GM23338 (cell line): ENCODE results near the gene FAM163A. TPM values are rescaled to one million over a fixed set of nuclear protein-coding genes. Genes with fewer than 3 reads are reported as not detected.

Source experiments
- ATAC-seq: fragments of 200-7000 bp; cut with Tn5 transposase; 3 replicates; pipeline ENCODE4 v1.9.1; 2020
- DNase-seq: peaks from one replicate; pipeline ENCODE4 v3.0.0-alpha.2; 2015; ENCODE audit warnings: low spot score
- H2AFZ ChIP-seq: fragments of 200-600 bp; sonication (generic); 2 replicates; pipeline ENCODE4 v1.8.0; 2016; ENCODE audit warnings: antibody characterized with exemption, mild to moderate bottlenecking, moderate library complexity
- H3F3A ChIP-seq: fragments of 200-600 bp; sonication (generic); replicated peaks from 2 replicates; pipeline ENCODE4 v1.8.0; 2017; ENCODE audit warnings: antibody characterized with exemption, mixed run types, low read depth
- H3K27ac ChIP-seq: fragments of 200-600 bp; sonication (generic); 2 replicates; pipeline ENCODE4 v1.6.1; 2016; ENCODE audit warnings: low read depth
- H3K27me3 ChIP-seq: fragments of 200-600 bp; sonication (generic); 2 replicates; pipeline ENCODE4 v1.8.0; 2016; ENCODE audit warnings: mild to moderate bottlenecking, mixed run types, moderate library complexity; ENCODE audit not compliant: insufficient read depth
- H3K36me3 ChIP-seq: fragments of 200-600 bp; sonication (generic); 2 replicates; pipeline ENCODE4 v1.8.0; 2016; ENCODE audit warnings: mild to moderate bottlenecking; ENCODE audit not compliant: insufficient read depth
- H3K4me1 ChIP-seq: fragments of 200-600 bp; sonication (generic); 2 replicates; pipeline ENCODE4 v1.8.0; 2016; ENCODE audit warnings: mild to moderate bottlenecking, moderate library complexity; ENCODE audit not compliant: insufficient read depth
- H3K4me2 ChIP-seq: fragments of 200-600 bp; sonication (generic); 2 replicates; pipeline ENCODE4 v1.7.1; 2017; ENCODE audit warnings: mixed run types
- H3K4me3 ChIP-seq: fragments of 200-600 bp; sonication (generic); 2 replicates; pipeline ENCODE4 v1.6.1; 2016; ENCODE audit warnings: mixed run types
- H3K79me2 ChIP-seq: fragments of 200-600 bp; sonication (generic); replicated peaks from 2 replicates; pipeline ENCODE4 v1.8.0; 2017; ENCODE audit warnings: mild to moderate bottlenecking; ENCODE audit not compliant: insufficient read depth
- H3K9me2 ChIP-seq: fragments of 200-600 bp; sonication (generic); 2 replicates; pipeline ENCODE4 v1.8.0; 2017; ENCODE audit not compliant: insufficient read depth
- H4K20me1 ChIP-seq: fragments of 200-600 bp; sonication (generic); replicated peaks from 2 replicates; pipeline ENCODE4 v1.8.0; 2017; ENCODE audit warnings: mild to moderate bottlenecking; ENCODE audit not compliant: insufficient read depth
- H3K27ac Mint-ChIP-seq: 2 replicates; pipeline ENCODE4 v1.8.0; 2020; ENCODE audit warnings: inconsistent platforms, mild to moderate bottlenecking, moderate library complexity, mixed read lengths
- H3K27me3 Mint-ChIP-seq: 3 replicates; pipeline ENCODE4 v1.8.0; 2022; ENCODE audit warnings: low read depth, mild to moderate bottlenecking, moderate library complexity, mixed read lengths, inconsistent platforms; ENCODE audit not compliant: insufficient read depth, poor library complexity
- H3K36me3 Mint-ChIP-seq: 3 replicates; pipeline ENCODE4 v1.8.0; 2021; ENCODE audit warnings: low read depth, mild to moderate bottlenecking, inconsistent platforms, moderate library complexity, mixed read lengths
- H3K4me1 Mint-ChIP-seq: 3 replicates; pipeline ENCODE4 v1.8.0; 2020; ENCODE audit warnings: mild to moderate bottlenecking, inconsistent platforms, mixed read lengths
- H3K4me3 Mint-ChIP-seq: 3 replicates; pipeline ENCODE4 v1.8.0; 2021; ENCODE audit warnings: moderate library complexity, mild to moderate bottlenecking, inconsistent platforms, mixed read lengths
- H3K9me3 Mint-ChIP-seq: 3 replicates; pipeline ENCODE4 v1.8.0; 2020; ENCODE audit warnings: moderate library complexity, mild to moderate bottlenecking, inconsistent platforms, mixed read lengths
- CREB1 ChIP-seq: fragments of 250-450 bp; sonication (Bioruptor Pico); IDR thresholded peaks from 2 replicates; pipeline ENCODE4 v1.5.0; 2020; ENCODE audit warnings: low read depth, mild to moderate bottlenecking, moderate library complexity
- CTCF ChIP-seq, 2 experiments: fragments of 200-600 bp in 1 of 2; sonication (generic) in 1 of 2; conservative IDR thresholded peaks; 2 replicates each; pipeline versions ENCODE4 v1.5.1 to v1.6.1; 2016 to 2017; ENCODE audit warnings: antibody characterized with exemption in 2 of 2, low read depth in 2 of 2, mild to moderate bottlenecking in 2 of 2, moderate library complexity in 1 of 2
- EZH2 ChIP-seq: fragments of 200-600 bp; sonication (generic); IDR thresholded peaks from one replicate; pipeline ENCODE4 v1.8.0; 2017; ENCODE audit warnings: antibody characterized with exemption, mild to moderate bottlenecking, low read depth; ENCODE audit not compliant: unreplicated experiment
- EZH2phosphoT487 ChIP-seq: fragments of 200-600 bp; sonication (generic); IDR thresholded peaks from one replicate; pipeline ENCODE4 v1.8.1; 2018; ENCODE audit warnings: antibody characterized with exemption; ENCODE audit not compliant: unreplicated experiment
- JUNB ChIP-seq: IDR thresholded peaks from one replicate; pipeline ENCODE4 v1.6.1; 2016; ENCODE audit warnings: antibody characterized with exemption; ENCODE audit not compliant: unreplicated experiment
- NANOG ChIP-seq: IDR thresholded peaks from 2 replicates; pipeline ENCODE4 v1.6.1; 2016; ENCODE audit warnings: antibody characterized with exemption, borderline replicate concordance
- POLR2AphosphoS5 ChIP-seq: IDR thresholded peaks from 2 replicates; pipeline ENCODE4 v1.6.1; 2016; ENCODE audit warnings: antibody characterized with exemption, low read depth
- STAT1 ChIP-seq: IDR thresholded peaks from one replicate; pipeline ENCODE4 v1.6.1; 2016; ENCODE audit warnings: antibody characterized with exemption; ENCODE audit not compliant: unreplicated experiment
- ZNF114 ChIP-seq: fragments of 250-450 bp; sonication (Bioruptor Pico); IDR thresholded peaks from 2 replicates; pipeline ENCODE4 v1.5.0; 2020; ENCODE audit warnings: mild to moderate bottlenecking, moderate library complexity
- polyA plus RNA-seq: library from polyadenylated mRNA; unstranded; fragments of >200 nt; fragmentation: Nextera tagmentation; extraction: Ambion mirVana; gene quantifications from 2 replicates; pipeline ENCODE4 v1.2.1, GENCODE V29; 2016
- total RNA-seq: library from RNA; depleted of rRNA; stranded (reverse); fragments of >200 nt; shearing (Covaris generic); gene quantifications from 2 replicates; pipeline ENCODE4 v1.2.3, GENCODE V29; 2014

FAM163A gene
- total and polyA plus RNA-seq, 2 experiments from 2014 or later, result not detected

DNA sequence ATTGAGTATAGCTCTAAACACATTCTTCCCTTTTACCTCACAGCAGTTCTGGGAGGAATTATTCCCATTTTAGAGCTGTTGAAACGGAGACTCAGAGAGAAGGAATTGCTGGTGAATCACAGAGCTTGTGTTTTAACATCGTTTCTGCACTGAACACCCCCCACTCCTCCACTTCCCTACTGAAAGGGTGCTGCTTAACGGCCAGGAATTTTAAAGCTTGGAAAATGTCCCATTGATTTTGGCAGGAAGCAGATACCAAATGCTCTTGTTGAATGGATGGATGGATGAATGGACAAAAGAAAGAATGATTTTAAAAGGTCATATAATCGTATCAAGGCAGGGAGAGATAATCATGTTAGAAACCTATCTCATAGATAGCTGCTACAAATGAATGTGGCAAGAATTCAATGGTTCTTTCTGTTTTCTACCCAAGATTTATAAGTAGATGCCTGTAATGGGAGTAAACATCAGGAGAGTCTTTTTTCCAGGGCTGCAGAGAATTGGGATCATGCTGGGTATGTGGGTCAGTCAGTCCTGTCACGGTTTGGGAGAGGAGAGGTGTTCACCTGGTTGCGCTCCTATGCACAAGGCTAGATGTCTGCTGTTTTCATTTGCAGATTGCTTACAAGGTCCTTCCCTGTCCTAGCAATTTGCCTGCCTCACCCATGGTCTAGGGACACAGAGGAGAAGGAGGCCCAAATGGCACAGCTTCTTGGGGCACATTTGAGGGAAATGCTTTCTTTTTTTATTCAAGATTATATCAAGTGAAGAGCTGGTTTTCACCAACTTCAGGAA, 19.0 kb downstream of the FAM163A start:
- Histone ChIP-seq H3F3A (no peaks in the 10 kb centered on the region), H3K79me2 (no peaks in the 10 kb centered on the region), H3K27ac (no peak overlapping the region), H2AFZ (0 out of 2 replicates have a peak overlapping the region, but pooled peaks have one; percentile 1), H3K4me2 (no peak overlapping the region), H3K4me1 (no peaks in the 10 kb centered on the region), H3K36me3 (no peaks in the 10 kb centered on the region), H4K20me1 (no peaks in the 10 kb centered on the region), H3K4me3 (no peak overlapping the region), H3K27me3 (no peaks in the 10 kb centered on the region), H3K9me2 (no peaks in the 10 kb centered on the region)
- DNase-seq (no peak), ATAC-seq (no peak)
- no peak overlapping the region for H3K27ac Mint-ChIP-seq
- H3K4me3 Mint-ChIP-seq, result no peak overlapping the region
- TF ChIP-seq JUNB (no peak), ZNF114 (CRISPR knock-in tag) (no peak), CTCF (conservative IDR thresholded peaks at IDR 0.05; ENCODE audit: low read depth in 2 of 2) (no peak), EZH2 (no peak), POLR2AphosphoS5 (no peak), NANOG (no peak)
- peaks cover 3% of the 10 kb centered on the region; the same call in 1 of the 3 replicates for H3K36me3 Mint-ChIP-seq
- peaks cover 5% of the 10 kb centered on the region for H3K27me3 Mint-ChIP-seq
- peaks cover 14% of the 10 kb centered on the region; the same call in 2 of the 3 replicates for H3K9me3 Mint-ChIP-seq
- no peaks in the 10 kb centered on the region for H3K4me1 Mint-ChIP-seq

- Histone ChIP-seq H4K20me1 (no peaks in the 10 kb centered on the region), H3K9me2 (0 out of 2 replicates have a peak, but pooled peaks cover 6% of the 10 kb centered on the region), H3K4me3 (no peak overlapping the region), H3K27me3 (no peaks in the 10 kb centered on the region), H3K27ac (no peak overlapping the region), H3K79me2 (no peaks in the 10 kb centered on the region), H3K4me2 (no peak overlapping the region), H3K36me3 (no peaks in the 10 kb centered on the region), H3K4me1 (no peaks in the 10 kb centered on the region), H2AFZ (no peak overlapping the region), H3F3A (no peaks in the 10 kb centered on the region)
- H3K4me3 Mint-ChIP-seq, result no peak overlapping the region
- TF ChIP-seq CREB1 (CRISPR knock-in tag), result no peak
- no peak for TF ChIP-seq STAT1
- TF ChIP-seq EZH2phosphoT487, result no peak
- H3K4me1 Mint-ChIP-seq, result peaks cover 5% of the 10 kb centered on the region; the same call in 2 of the 3 replicates
- ATAC-seq (no peak), DNase-seq (no peak)
- H3K27ac Mint-ChIP-seq, result no peak overlapping the region; the same call in 1 of the 2 replicates
- H3K27me3 Mint-ChIP-seq, result peaks cover 10% of the 10 kb centered on the region
- H3K36me3 Mint-ChIP-seq, result peaks cover 3% of the 10 kb centered on the region; the same call in 2 of the 3 replicates
- H3K9me3 Mint-ChIP-seq, result peaks cover 17% of the 10 kb centered on the region
Observed at GRCh38 chr1:179767177-179767581, 24.1 kb downstream of the FAM163A start.
